Lower lobe of right lung (tissue), 2 donors: ENCODE data around the gene GNA12. TPM values are rescaled to one million over a fixed set of nuclear protein-coding genes. Genes with fewer than 3 reads are reported as not detected.
"Not testable (repeated sequence)": the region's sequence is repeated elsewhere in the genome, so short reads cannot be mapped to it uniquely, and the experiment has no call there.

Source experiments
- ATAC-seq, 2 donors: fragments of 200-7000 bp; cut with Tn5 transposase; one replicate each; pipeline ENCODE4 v1.9.1; 2020 to 2022; ENCODE audit warnings: mild to moderate bottlenecking in 2 of 2, moderate library complexity in 2 of 2
- DNase-seq: peaks from one replicate; pipeline ENCODE4 v3.0.0-alpha.2; 2020
- H3K27ac ChIP-seq: fragments of 200-600 bp; one replicate; pipeline ENCODE4 v1.8.0; 2022
- H3K27me3 ChIP-seq: fragments of 200-600 bp; one replicate; pipeline ENCODE4 v1.8.0; 2022; ENCODE audit warnings: low read depth
- H3K36me3 ChIP-seq: fragments of 200-600 bp; one replicate; pipeline ENCODE4 v1.8.0; 2022; ENCODE audit warnings: mild to moderate bottlenecking
- H3K4me1 ChIP-seq: fragments of 200-600 bp; one replicate; pipeline ENCODE4 v1.8.0; 2022
- H3K4me3 ChIP-seq: fragments of 200-600 bp; one replicate; pipeline ENCODE4 v1.8.0; 2022; ENCODE audit warnings: mild to moderate bottlenecking
- H3K9me3 ChIP-seq: fragments of 200-600 bp; one replicate; pipeline ENCODE4 v1.8.0; 2022
- intact Hi-C: fragments of 100-400 bp; cut with DNase I; formaldehyde crosslinking; loops from one replicate; pipeline ENCODE4 v1.11.0; 2022
- total RNA-seq: library from RNA; stranded (reverse); fragmentation: NEBNext Ultra II Directional; extraction: Animal tissue kit (Norgen Biotek cat#: 25700); gene quantifications from one replicate; pipeline ENCODE4 v1.2.1, GENCODE V29; 2021
- TF ChIP-seq, protein P1 (sequence below): fragments of 200-600 bp; IDR thresholded peaks from one replicate; pipeline ENCODE4 v1.8.0; 2022; ENCODE audit warnings: antibody characterized with exemption, mild to moderate bottlenecking
- donor health status: DM: no; HTN: yes; CAD: no; lungs with severe emphysema.

The GNA12 gene
- total RNA-seq, 1 donor from 2014 or later = 41.6 TPM

DNA sequence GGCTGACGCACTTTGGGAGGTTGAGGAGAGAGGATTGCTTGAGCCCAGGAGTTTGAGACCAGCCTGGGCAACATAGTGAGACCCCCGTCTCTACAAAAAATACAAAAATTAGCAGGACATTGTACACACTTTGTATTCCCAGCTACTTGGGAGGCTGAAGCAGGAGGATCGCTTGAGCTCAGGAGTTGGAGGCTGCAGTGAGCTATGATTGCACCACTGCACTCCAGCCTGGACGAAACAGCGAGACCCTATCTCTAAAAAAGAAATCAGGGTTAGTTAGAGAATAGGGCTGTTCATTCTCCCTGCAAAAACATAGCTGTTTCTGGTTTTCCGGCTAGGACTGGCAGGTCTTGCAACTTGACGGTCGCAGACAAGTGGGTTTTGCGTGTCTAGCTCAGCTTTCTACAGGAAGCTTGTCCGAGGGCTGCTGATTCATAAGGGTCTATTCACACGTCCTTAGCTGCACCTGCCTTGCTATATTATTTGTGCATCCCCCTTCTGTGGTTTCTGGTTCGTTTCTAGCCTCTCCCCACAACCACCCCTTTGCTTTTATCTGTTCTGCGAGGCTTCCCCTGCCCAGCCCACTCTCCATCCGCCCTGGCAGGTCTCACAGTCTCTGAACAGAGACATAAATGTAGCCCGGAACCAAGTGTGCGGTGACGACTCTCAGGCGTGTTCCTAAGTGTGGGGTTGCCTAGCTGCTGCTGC, 145.4 kb downstream of the GNA12 start:
- H3K4me1 ChIP-seq = no peaks in the 10 kb centered on the region
- no peaks in the 10 kb centered on the region for H3K9me3 ChIP-seq
- no peaks in the 10 kb centered on the region for H3K36me3 ChIP-seq
- H3K4me3 ChIP-seq = no peak overlapping the region
- intact Hi-C loops = no loop called here
- ATAC-seq (peak; percentile 15 to 58), DNase-seq (no peak)
- TF ChIP-seq, protein P1, sequence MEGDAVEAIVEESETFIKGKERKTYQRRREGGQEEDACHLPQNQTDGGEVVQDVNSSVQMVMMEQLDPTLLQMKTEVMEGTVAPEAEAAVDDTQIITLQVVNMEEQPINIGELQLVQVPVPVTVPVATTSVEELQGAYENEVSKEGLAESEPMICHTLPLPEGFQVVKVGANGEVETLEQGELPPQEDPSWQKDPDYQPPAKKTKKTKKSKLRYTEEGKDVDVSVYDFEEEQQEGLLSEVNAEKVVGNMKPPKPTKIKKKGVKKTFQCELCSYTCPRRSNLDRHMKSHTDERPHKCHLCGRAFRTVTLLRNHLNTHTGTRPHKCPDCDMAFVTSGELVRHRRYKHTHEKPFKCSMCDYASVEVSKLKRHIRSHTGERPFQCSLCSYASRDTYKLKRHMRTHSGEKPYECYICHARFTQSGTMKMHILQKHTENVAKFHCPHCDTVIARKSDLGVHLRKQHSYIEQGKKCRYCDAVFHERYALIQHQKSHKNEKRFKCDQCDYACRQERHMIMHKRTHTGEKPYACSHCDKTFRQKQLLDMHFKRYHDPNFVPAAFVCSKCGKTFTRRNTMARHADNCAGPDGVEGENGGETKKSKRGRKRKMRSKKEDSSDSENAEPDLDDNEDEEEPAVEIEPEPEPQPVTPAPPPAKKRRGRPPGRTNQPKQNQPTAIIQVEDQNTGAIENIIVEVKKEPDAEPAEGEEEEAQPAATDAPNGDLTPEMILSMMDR = no peak
- no peak overlapping the region for H3K27ac ChIP-seq
- H3K27me3 ChIP-seq = peaks cover 4% of the 10 kb centered on the region

DNA sequence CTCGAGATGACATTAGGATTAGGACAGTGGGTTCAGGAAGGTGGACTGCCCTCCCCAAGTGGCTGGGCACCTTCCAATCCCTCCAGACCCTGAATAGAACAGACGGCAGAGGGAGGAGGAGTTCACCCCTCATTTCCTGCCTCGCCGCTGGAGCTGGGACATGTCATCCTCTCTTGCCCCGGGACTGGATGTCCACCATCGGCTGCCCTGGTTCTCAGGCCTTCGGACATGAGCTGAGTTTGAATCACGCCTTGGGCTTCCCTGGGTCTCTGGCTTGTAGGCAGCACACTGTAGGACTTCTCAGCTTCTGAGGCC, 150.0 kb downstream of the GNA12 start:
- H3K27ac ChIP-seq, H3K9me3 ChIP-seq, H3K27me3 ChIP-seq, intact Hi-C loops, DNase-seq, H3K4me3 ChIP-seq, ATAC-seq, H3K4me1 ChIP-seq, H3K36me3 ChIP-seq: not testable (repeated sequence)

DNA sequence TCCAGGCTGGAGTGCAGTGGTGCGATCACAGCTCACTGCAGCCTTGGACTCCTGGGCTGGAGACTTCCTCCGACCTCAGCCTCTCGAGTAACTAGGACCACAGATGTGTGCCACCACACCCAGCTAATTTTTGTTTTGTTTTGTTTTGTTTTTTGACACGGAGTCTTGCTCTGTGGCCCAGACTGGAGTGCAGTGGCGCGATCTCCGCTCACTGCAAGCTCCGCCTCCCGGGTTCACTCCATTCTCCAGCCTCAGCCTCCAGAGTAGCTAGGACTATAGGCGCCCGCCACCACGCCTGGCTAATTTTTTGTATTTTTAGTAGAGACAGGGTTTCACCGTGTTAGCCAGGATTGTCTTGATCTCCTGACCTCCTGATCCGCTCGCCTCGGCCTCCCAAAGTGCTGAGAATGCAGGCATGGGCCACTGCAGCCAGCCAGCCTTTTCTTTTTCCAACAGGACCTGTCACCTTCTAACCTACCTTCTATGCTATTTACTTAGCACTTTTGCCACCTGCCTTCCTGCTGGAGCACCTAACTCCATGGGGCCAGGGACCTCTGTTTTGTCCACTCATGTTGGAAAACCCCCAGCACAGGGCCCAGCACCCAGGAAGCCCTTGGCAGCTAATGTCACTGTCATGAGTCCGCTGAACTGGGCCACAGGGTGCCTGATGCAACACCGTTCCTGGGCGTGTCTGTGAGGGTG, 150.5 kb downstream of the GNA12 start:
- peak; percentile 69 for DNase-seq
- H3K4me3 ChIP-seq, H3K9me3 ChIP-seq, H3K36me3 ChIP-seq, intact Hi-C loops, H3K4me1 ChIP-seq, H3K27ac ChIP-seq: not testable (repeated sequence)
- peak; percentile 65 to 68 for ATAC-seq
- H3K27me3 ChIP-seq = peaks cover 14% of the 10 kb centered on the region

DNA sequence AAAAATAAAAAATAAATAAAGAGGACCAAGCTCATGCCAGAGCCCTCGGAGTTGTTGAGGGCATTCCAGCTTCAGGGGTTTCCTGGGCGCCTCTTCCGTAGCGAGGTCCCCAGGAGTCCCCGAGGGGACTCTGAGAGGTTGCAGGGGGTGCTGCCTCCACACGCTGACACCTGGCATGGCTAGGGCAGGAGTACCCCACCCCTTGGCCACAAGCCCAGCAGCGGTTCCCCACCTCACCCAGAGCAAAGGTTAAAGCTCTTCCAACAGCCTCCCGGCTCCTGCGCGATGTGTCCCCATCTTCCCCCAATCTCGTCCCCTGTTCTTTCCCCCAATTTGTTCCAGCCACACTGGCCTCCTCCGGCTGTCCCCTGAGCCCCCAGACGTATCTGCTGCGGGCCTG, 151.6 kb downstream of the GNA12 start:
- intact Hi-C loops = no loop called here
- DNase-seq = no peak
- Histone ChIP-seq H3K9me3 (no peaks in the 10 kb centered on the region), H3K27me3 (peaks cover 23% of the 10 kb centered on the region), H3K27ac (no peak overlapping the region), H3K4me1 (peaks cover 16% of the 10 kb centered on the region), H3K36me3 (no peaks in the 10 kb centered on the region), H3K4me3 (no peak overlapping the region)
- no peak for ATAC-seq
- TF ChIP-seq, protein P1 = no peak

DNA sequence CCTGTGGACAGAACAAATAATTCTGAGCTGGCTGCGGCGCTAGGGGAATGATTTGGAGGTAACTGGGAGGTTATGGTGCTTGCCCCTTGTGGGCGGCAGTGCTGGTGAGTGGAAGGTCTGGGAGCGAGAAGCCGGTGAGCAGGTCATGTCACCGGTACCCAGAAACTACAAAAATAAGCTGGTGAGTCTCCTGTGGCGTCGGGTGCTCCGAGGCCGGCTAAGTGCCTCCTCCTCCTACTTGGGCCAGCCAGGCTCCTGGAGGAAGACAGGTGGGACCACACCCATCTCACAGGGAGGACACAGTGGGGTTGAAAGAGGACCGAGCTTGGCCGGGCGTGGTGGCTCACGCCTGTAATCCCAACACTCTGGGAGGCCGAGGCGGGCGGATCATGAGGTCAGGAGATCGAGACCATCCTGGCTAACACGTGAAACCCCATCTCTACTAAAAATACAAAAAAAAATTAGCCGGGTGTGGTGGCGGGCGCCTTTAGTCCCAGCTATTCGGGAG, 152.1 kb downstream of the GNA12 start:
- DNase-seq, intact Hi-C loops, ATAC-seq, H3K27ac ChIP-seq, H3K36me3 ChIP-seq, H3K9me3 ChIP-seq, H3K4me3 ChIP-seq: not testable (repeated sequence)
- Histone ChIP-seq H3K27me3 (peaks cover 28% of the 10 kb centered on the region), H3K4me1 (peaks cover 20% of the 10 kb centered on the region)

DNA sequence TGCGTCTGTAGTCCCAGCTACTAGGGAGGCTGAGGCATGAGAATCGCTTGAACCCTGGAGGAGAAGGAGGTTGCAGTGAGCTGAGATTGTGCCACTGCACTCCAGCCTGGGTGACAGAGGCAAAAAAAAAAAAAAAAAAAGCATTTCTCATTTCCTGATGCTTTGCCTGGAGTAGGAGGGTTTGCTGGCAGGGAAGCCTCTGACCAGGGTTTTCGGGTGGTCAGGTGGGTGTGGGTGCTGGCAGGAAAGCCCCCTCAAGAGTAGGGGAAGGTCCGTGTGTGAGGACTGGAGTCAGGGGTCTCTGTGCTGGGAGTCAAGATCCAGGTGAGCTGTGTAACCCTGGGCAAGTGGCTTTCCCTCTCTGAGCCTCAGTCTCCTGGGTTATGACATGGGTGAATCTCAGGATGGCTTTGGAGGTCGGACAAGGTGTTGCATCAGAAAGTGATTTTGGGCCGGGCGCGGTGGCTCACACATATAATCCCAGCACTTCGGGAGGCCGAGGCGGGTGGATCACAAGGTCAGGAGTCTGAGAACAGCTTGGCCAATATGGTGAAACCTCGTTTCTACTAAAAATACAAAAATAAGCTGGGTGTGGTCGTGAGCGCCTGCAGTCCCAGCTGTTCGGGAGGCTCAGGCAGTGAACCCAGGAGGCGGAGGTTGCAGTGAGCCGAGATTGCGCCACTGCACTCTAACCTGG, 152.9 kb downstream of the GNA12 start:
- TF ChIP-seq, protein P1 = no peak
- DNase-seq (no peak), ATAC-seq (no peak)
- no peaks in the 10 kb centered on the region for H3K36me3 ChIP-seq
- no peak overlapping the region for H3K27ac ChIP-seq
- H3K4me3 ChIP-seq = no peak overlapping the region
- no peaks in the 10 kb centered on the region for H3K9me3 ChIP-seq
- H3K4me1 ChIP-seq = peaks cover 20% of the 10 kb centered on the region
- intact Hi-C loops = no loop called here
- H3K27me3 ChIP-seq = peaks cover 37% of the 10 kb centered on the region
